Left ventricle myocardium inferior (tissue), 1 donor: ENCODE results near the gene KIF21B. TPM values are rescaled to one million over a fixed set of nuclear protein-coding genes. Genes with fewer than 3 reads are reported as not detected.

Source experiments
- DNase-seq: peaks from one replicate; pipeline ENCODE4 v3.0.0-alpha.2; 2020
- H3K27ac ChIP-seq: fragments of 200-600 bp; replicated peaks from 2 replicates; pipeline ENCODE4 v1.8.0; 2021
- H3K27me3 ChIP-seq: fragments of 200-600 bp; 2 replicates; pipeline ENCODE4 v1.8.0; 2021; ENCODE audit warnings: low read depth
- H3K36me3 ChIP-seq: fragments of 200-600 bp; 2 replicates; pipeline ENCODE4 v1.8.0; 2021
- H3K4me1 ChIP-seq: fragments of 200-600 bp; 2 replicates; pipeline ENCODE4 v1.8.0; 2021
- H3K4me3 ChIP-seq: fragments of 200-600 bp; 2 replicates; pipeline ENCODE4 v1.8.0; 2021; ENCODE audit warnings: mild to moderate bottlenecking, moderate library complexity
- H3K9me3 ChIP-seq: fragments of 200-600 bp; replicated peaks from 2 replicates; pipeline ENCODE4 v1.8.0; 2021
- intact Hi-C: fragments of 100-400 bp; cut with micrococcal nuclease; formaldehyde crosslinking; loops from one replicate; pipeline ENCODE4 v1.11.0; 2022
- total RNA-seq: library from RNA; stranded (reverse); fragmentation: NEBNext Ultra II Directional; extraction: Animal tissue kit (Norgen Biotek cat#: 25700); gene quantifications from one replicate; pipeline ENCODE4 v1.2.1, GENCODE V29; 2021
- TF ChIP-seq, protein P1 (sequence below): fragments of 200-600 bp; IDR thresholded peaks from 2 replicates; pipeline ENCODE4 v1.8.0; 2021; ENCODE audit warnings: antibody characterized with exemption, mild to moderate bottlenecking, borderline replicate concordance
- donor health status: DM: no; HTN: yes; CAD: no; lungs with severe emphysema.

Gene KIF21B
- total RNA-seq, 1 donor from 2014 or later, result 0.47 TPM

DNA sequence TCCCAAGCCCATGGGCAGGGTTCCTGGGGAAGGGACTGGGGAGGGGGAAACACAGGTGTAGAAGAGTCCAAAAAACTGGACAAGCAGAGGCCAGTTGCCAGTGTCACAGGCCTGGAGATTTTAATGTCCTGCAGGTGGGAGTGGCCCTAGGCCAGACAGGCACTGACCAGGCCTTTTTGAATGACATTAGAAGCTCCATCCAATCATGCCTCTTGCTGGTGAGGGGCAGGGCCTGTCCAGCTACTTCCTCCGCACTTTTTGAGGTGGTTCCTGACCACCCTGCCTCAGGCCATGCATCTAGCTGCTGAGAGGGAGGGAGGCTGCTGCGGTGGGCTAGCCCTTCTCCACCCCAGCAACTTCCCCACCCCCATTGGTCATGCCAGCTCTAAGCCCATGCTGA is 15.9 kb upstream of the KIF21B start:
- intact Hi-C loops, result no loop called here

GRCh38 chr1:201038186-201038876 is 14.8 kb upstream of the KIF21B start:
- TF ChIP-seq, protein P1, sequence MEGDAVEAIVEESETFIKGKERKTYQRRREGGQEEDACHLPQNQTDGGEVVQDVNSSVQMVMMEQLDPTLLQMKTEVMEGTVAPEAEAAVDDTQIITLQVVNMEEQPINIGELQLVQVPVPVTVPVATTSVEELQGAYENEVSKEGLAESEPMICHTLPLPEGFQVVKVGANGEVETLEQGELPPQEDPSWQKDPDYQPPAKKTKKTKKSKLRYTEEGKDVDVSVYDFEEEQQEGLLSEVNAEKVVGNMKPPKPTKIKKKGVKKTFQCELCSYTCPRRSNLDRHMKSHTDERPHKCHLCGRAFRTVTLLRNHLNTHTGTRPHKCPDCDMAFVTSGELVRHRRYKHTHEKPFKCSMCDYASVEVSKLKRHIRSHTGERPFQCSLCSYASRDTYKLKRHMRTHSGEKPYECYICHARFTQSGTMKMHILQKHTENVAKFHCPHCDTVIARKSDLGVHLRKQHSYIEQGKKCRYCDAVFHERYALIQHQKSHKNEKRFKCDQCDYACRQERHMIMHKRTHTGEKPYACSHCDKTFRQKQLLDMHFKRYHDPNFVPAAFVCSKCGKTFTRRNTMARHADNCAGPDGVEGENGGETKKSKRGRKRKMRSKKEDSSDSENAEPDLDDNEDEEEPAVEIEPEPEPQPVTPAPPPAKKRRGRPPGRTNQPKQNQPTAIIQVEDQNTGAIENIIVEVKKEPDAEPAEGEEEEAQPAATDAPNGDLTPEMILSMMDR, result no peak
- no peak overlapping the region for H3K4me3 ChIP-seq
- H3K27ac ChIP-seq, result no peak overlapping the region
- no peaks in the 10 kb centered on the region for H3K36me3 ChIP-seq
- peaks cover 19% of the 10 kb centered on the region for H3K27me3 ChIP-seq
- H3K4me1 ChIP-seq, result peaks cover 7% of the 10 kb centered on the region
- no peak for DNase-seq
- intact Hi-C loops, result no loop called here
- H3K9me3 ChIP-seq, result no peaks in the 10 kb centered on the region

More for the DNA sequence above, 15.9 kb upstream of the KIF21B start:
- Histone ChIP-seq H3K4me3 (no peak overlapping the region), H3K4me1 (peaks cover 7% of the 10 kb centered on the region), H3K27me3 (peaks cover 19% of the 10 kb centered on the region), H3K36me3 (no peaks in the 10 kb centered on the region), H3K9me3 (no peaks in the 10 kb centered on the region), H3K27ac (no peak overlapping the region)
- DNase-seq, result no peak
- TF ChIP-seq, protein P1, result no peak

DNA sequence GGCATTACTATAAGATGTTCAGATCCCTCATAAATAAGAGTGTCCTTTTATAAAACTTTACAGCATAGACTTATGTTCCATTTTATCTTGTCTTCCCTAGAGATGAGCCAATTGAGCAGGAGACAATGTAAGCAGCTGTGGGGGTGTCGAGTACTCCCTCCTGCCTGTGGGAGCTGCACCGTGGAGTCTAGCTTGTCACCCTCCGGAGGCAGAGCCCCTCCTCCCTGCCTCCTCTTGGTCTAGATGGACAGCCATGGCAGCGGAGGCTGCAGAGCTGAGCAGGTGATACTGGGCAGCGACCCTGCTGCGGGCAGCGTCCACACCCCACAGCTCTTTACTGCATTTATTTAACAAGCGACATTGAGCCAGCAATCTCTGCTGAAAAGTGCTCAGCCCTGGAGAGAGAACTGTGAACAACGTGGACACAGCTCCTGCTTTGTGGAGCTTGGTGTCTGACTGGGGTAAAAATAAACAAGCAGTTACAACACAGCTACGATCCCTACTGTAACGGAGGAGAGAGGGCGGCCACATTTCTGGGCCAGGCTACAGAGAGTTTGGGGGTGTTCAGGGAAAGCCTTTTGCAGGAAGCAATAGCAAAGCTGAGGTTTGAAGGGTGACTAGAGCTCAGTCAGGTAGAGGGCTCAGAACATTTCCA is 12.8 kb upstream of the KIF21B start:
- peaks cover 19% of the 10 kb centered on the region for H3K27me3 ChIP-seq
- H3K36me3 ChIP-seq, result no peaks in the 10 kb centered on the region
- no peaks in the 10 kb centered on the region for H3K4me1 ChIP-seq
- TF ChIP-seq, protein P1, result no peak
- no peak overlapping the region for H3K27ac ChIP-seq
- no peak for DNase-seq
- H3K4me3 ChIP-seq, result no peak overlapping the region
- intact Hi-C loops, result no loop called here
- no peaks in the 10 kb centered on the region for H3K9me3 ChIP-seq

- TF ChIP-seq, protein P1, result no peak
- peaks cover 19% of the 10 kb centered on the region for H3K27me3 ChIP-seq
- no peak overlapping the region for H3K27ac ChIP-seq
- H3K4me1 ChIP-seq, result no peaks in the 10 kb centered on the region
- intact Hi-C loops, result no loop called here
- no peaks in the 10 kb centered on the region for H3K9me3 ChIP-seq
- no peaks in the 10 kb centered on the region for H3K36me3 ChIP-seq
- DNase-seq, result no peak
- H3K4me3 ChIP-seq, result no peak overlapping the region
Observed at GRCh38 chr1:201034671-201035070, 11.2 kb upstream of the KIF21B start.

- no peak for DNase-seq
- H3K4me3 ChIP-seq, result no peak overlapping the region
Observed at GRCh38 chr1:201032408-201032807, 8.9 kb upstream of the KIF21B start.

More at GRCh38 chr1:201032408-201032807, 8.9 kb upstream of the KIF21B start:
- intact Hi-C loops, result no loop called here
- no peaks in the 10 kb centered on the region for H3K9me3 ChIP-seq
- TF ChIP-seq, protein P1, result no peak
- peaks cover 18% of the 10 kb centered on the region for H3K4me1 ChIP-seq
- H3K27ac ChIP-seq, result no peak overlapping the region
- H3K27me3 ChIP-seq, result peaks cover 15% of the 10 kb centered on the region
- H3K36me3 ChIP-seq, result no peaks in the 10 kb centered on the region
